ENCODE results near the gene CACNA1B. TPM values are rescaled to one million over a fixed set of nuclear protein-coding genes. Genes with fewer than 3 reads are reported as not detected.

Gene CACNA1B
- total and polyA plus RNA-seq, 2 donors from 2014 or later, result 0.03 TPM; not detected in 1

GRCh38 chr9:138014563-138014945 lies 137.0 kb downstream of the CACNA1B start:
- no peak overlapping the region for H3K9ac ChIP-seq (ENCODE audit: low read length in 3 of 3)
- no peaks in the 10 kb centered on the region for H3K36me3 ChIP-seq (ENCODE audit: control insufficient read depth in 2 of 3, insufficient read depth in 3 of 3, low read length in 3 of 3)
- no peaks in the 10 kb centered on the region for H3K9me3 ChIP-seq (ENCODE audit: control insufficient read depth in 2 of 3, insufficient read depth in 1 of 3, low read length in 3 of 3)
- intact Hi-C loops (cut with DNase I), result no loop called here
- no peak overlapping the region for H3K4me3 ChIP-seq (ENCODE audit: low read length in 3 of 3)
- H3K27ac ChIP-seq (ENCODE audit: low read depth in 2 of 2, low read length in 2 of 2), result no peak overlapping the region
- no peaks in the 10 kb centered on the region for H3K27me3 ChIP-seq (ENCODE audit: control insufficient read depth, insufficient read depth, low read length)
- H3K4me1 ChIP-seq (ENCODE audit: control insufficient read depth in 2 of 3, insufficient read depth in 2 of 3, low read depth in 1 of 3, low read length in 3 of 3), result no peaks in the 10 kb centered on the region
- DNase-seq (no peak), FAIRE-seq (no peak)
- TF ChIP-seq CTCF (IDR thresholded peaks at IDR 0.05; ENCODE audit: borderline replicate concordance, extremely low read depth, insufficient read depth), result no peak

- no peaks in the 10 kb centered on the region for H3K9me3 ChIP-seq (ENCODE audit: control insufficient read depth in 2 of 3, insufficient read depth in 1 of 3, low read length in 3 of 3)
- H3K27ac ChIP-seq (ENCODE audit: low read depth in 2 of 2, low read length in 2 of 2), result no peak overlapping the region
- peak in 1 of 5 donors; percentile 5 for DNase-seq
- TF ChIP-seq CTCF (IDR thresholded peaks at IDR 0.05; ENCODE audit: borderline replicate concordance, extremely low read depth, insufficient read depth), result no peak
- H3K9ac ChIP-seq (ENCODE audit: low read length in 3 of 3), result no peak overlapping the region
- no peak for FAIRE-seq
- intact Hi-C loops (cut with DNase I), result no loop called here
- no peak overlapping the region for H3K4me3 ChIP-seq (ENCODE audit: low read length in 3 of 3)
- no peaks in the 10 kb centered on the region for H3K36me3 ChIP-seq (ENCODE audit: control insufficient read depth in 2 of 3, insufficient read depth in 3 of 3, low read length in 3 of 3)
- H3K27me3 ChIP-seq (ENCODE audit: control insufficient read depth, insufficient read depth, low read length), result no peaks in the 10 kb centered on the region
- H3K4me1 ChIP-seq (ENCODE audit: control insufficient read depth in 2 of 3, insufficient read depth in 2 of 3, low read depth in 1 of 3, low read length in 3 of 3), result no peaks in the 10 kb centered on the region
Observed at GRCh38 chr9:138015021-138015829, 137.6 kb downstream of the CACNA1B start.

- Histone ChIP-seq H3K4me1 (ENCODE audit: control insufficient read depth in 2 of 3, insufficient read depth in 2 of 3, low read depth in 1 of 3, low read length in 3 of 3) (no peaks in the 10 kb centered on the region), H3K9ac (ENCODE audit: low read length in 3 of 3) (no peak overlapping the region), H3K36me3 (ENCODE audit: control insufficient read depth in 2 of 3, insufficient read depth in 3 of 3, low read length in 3 of 3) (no peaks in the 10 kb centered on the region), H3K4me3 (ENCODE audit: low read length in 3 of 3) (no peak overlapping the region), H3K27me3 (ENCODE audit: control insufficient read depth, insufficient read depth, low read length) (no peaks in the 10 kb centered on the region), H3K27ac (ENCODE audit: low read depth in 2 of 2, low read length in 2 of 2) (no peak overlapping the region), H3K9me3 (ENCODE audit: control insufficient read depth in 2 of 3, insufficient read depth in 1 of 3, low read length in 3 of 3) (no peaks in the 10 kb centered on the region)
- intact Hi-C loops (cut with DNase I), result no loop called here
- no peak for TF ChIP-seq CTCF (IDR thresholded peaks at IDR 0.05; ENCODE audit: borderline replicate concordance, extremely low read depth, insufficient read depth)
- no peak for FAIRE-seq
- DNase-seq, result peak in 1 of 5 donors; percentile 7
Observed at GRCh38 chr9:138016406-138017187, 139.0 kb downstream of the CACNA1B start.

All from kidney (tissue), 14 donors.